CD4-positive, CD25-positive, alpha-beta regulatory T cell (primary cell): ENCODE data around the gene NIPAL3. TPM values are rescaled to one million over a fixed set of nuclear protein-coding genes. Genes with fewer than 3 reads are reported as not detected.

ENCODE experiments used
- ATAC-seq, 2 donors: fragments of 150-1000 bp; cut with Tn5 transposase; one replicate each; pipeline ENCODE4 v1.10.0; 2021; ENCODE audit warnings: low read depth in 2 of 2, moderate number of reproducible peaks in 2 of 2, moderate library complexity in 1 of 2
- DNase-seq, 3 donors: peaks; one replicate each; pipeline versions ENCODE4 v3.0.0 to v3.0.0-alpha.2; 2012 to 2022; ENCODE audit warnings: mixed read lengths in 1 of 3
- H3K27ac ChIP-seq: one replicate; pipeline ENCODE4 v1.7.0; 2013; ENCODE audit warnings: mild to moderate bottlenecking, low read length; ENCODE audit not compliant: insufficient read depth, poor library complexity, severe bottlenecking
- H3K27me3 ChIP-seq: one replicate; pipeline ENCODE4 v1.7.0; 2013; ENCODE audit warnings: low read length; ENCODE audit not compliant: control insufficient read depth, insufficient read depth
- H3K36me3 ChIP-seq: one replicate; pipeline ENCODE4 v1.7.0; 2013; ENCODE audit warnings: mild to moderate bottlenecking, low read length, moderate library complexity; ENCODE audit not compliant: control insufficient read depth, insufficient read depth
- H3K4me1 ChIP-seq: 2 replicates; pipeline ENCODE4 v1.7.0; 2013; ENCODE audit warnings: mild to moderate bottlenecking, low read length; ENCODE audit not compliant: insufficient read depth, control insufficient read depth, poor library complexity, severe bottlenecking
- H3K4me3 ChIP-seq: one replicate; pipeline ENCODE4 v1.7.0; 2013; ENCODE audit warnings: low read depth, mild to moderate bottlenecking, low read length, moderate library complexity
- H3K9me3 ChIP-seq, 2 experiments: 1 replicate in 1 of 2; 2 replicates in 1 of 2; pipeline ENCODE4 v1.7.0; 2013; ENCODE audit warnings: low read length in 2 of 2, mild to moderate bottlenecking in 1 of 2, moderate library complexity in 1 of 2; ENCODE audit not compliant: control insufficient read depth in 2 of 2
- H3K27ac Mint-ChIP-seq, 3 donors: one replicate each; pipeline ENCODE4 v1.8.0; 2020 to 2022; ENCODE audit warnings: mild to moderate bottlenecking in 3 of 3, mixed read lengths in 3 of 3, moderate library complexity in 2 of 3
- H3K27me3 Mint-ChIP-seq: one replicate; pipeline ENCODE4 v1.8.0; 2022; ENCODE audit warnings: mild to moderate bottlenecking, mixed read lengths
- H3K36me3 Mint-ChIP-seq: one replicate; pipeline ENCODE4 v1.8.0; 2020; ENCODE audit warnings: mixed read lengths
- H3K4me1 Mint-ChIP-seq, 4 donors: one replicate each; pipeline ENCODE4 v1.8.0; 2020 to 2022; ENCODE audit warnings: mixed read lengths in 4 of 4, mild to moderate bottlenecking in 1 of 4
- H3K4me3 Mint-ChIP-seq, 4 donors: one replicate each; pipeline ENCODE4 v1.8.0; 2020 to 2022; ENCODE audit warnings: mild to moderate bottlenecking in 4 of 4, mixed read lengths in 4 of 4, moderate library complexity in 3 of 4
- H3K9me3 Mint-ChIP-seq, 7 donors: one replicate each; pipeline ENCODE4 v1.8.0; 2020 to 2022; ENCODE audit warnings: mixed read lengths in 7 of 7, mild to moderate bottlenecking in 3 of 7, moderate library complexity in 2 of 7
- polyA plus RNA-seq, 4 donors: library from polyadenylated mRNA; unstranded; fragments of 300-500 nt; fragmentation: Illumina TruSeq; gene quantifications; one replicate each; pipeline ENCODE4 v1.2.3, GENCODE V29; 2021
- total RNA-seq: library from RNA; stranded (reverse); gene quantifications from one replicate; pipeline ENCODE4 v1.2.3, GENCODE V29; 2022

Gene NIPAL3
- total and polyA plus RNA-seq, 5 donors from 2014 or later = 57.0 to 70.2 (median 63.0) TPM

- DNase-seq (no peak), ATAC-seq (no peak)
- H3K9me3 Mint-ChIP-seq = no peaks in the 10 kb centered on the region
- no peaks in the 10 kb centered on the region for H3K36me3 ChIP-seq
- no peaks in the 10 kb centered on the region for H3K27me3 Mint-ChIP-seq
- no peaks in the 10 kb centered on the region for H3K9me3 ChIP-seq
- no peaks in the 10 kb centered on the region for H3K27me3 ChIP-seq
- H3K27ac ChIP-seq = no peak overlapping the region
- H3K27ac Mint-ChIP-seq = peak overlapping the region in 2 of 3 donors; percentile 3 to 90
- peaks cover 8 to 51% (median 32%) of the 10 kb centered on the region in 4 donors for H3K4me1 Mint-ChIP-seq
- H3K4me1 ChIP-seq = peaks cover 25% of the 10 kb centered on the region
- H3K4me3 Mint-ChIP-seq = peak overlapping the region in 2 of 4 donors; percentile 58 to 86
- H3K36me3 Mint-ChIP-seq = no peaks in the 10 kb centered on the region
- no peak overlapping the region for H3K4me3 ChIP-seq
Measured at GRCh38 chr1:24411963-24412362, 3.6 kb upstream of the NIPAL3 start.

GRCh38 chr1:24412408-24412807 lies 3.2 kb upstream of the NIPAL3 start:
- DNase-seq = no peak
- peak overlapping the region; percentile 53 for H3K4me3 ChIP-seq
- Mint-ChIP-seq H3K27me3 (no peaks in the 10 kb centered on the region), H3K27ac (peak overlapping the region in 2 of 3 donors; percentile 25 to 90), H3K4me3 (peak overlapping the region; percentile 86 to 98 (median 93)), H3K36me3 (no peaks in the 10 kb centered on the region), H3K9me3 (no peaks in the 10 kb centered on the region), H3K4me1 (peaks cover 12 to 55% (median 37%) of the 10 kb centered on the region in 4 donors)
- H3K27ac ChIP-seq = no peak overlapping the region
- H3K27me3 ChIP-seq = no peaks in the 10 kb centered on the region
- ATAC-seq = no peak
- no peaks in the 10 kb centered on the region for H3K36me3 ChIP-seq
- peaks cover 30% of the 10 kb centered on the region for H3K4me1 ChIP-seq
- no peaks in the 10 kb centered on the region for H3K9me3 ChIP-seq

- no peaks in the 10 kb centered on the region for H3K27me3 Mint-ChIP-seq
- Histone ChIP-seq H3K9me3 (no peaks in the 10 kb centered on the region), H3K36me3 (peaks cover 2% of the 10 kb centered on the region), H3K4me3 (peak within 1 kb of the TSS; percentile 53), H3K4me1 (peaks cover 41% of the 10 kb centered on the region), H3K27ac (peak within 1 kb of the TSS; percentile 67), H3K27me3 (no peaks in the 10 kb centered on the region)
- ATAC-seq (peak; percentile 6 to 7), DNase-seq (peak; percentile 64 to 85 (median 79))
- H3K27ac Mint-ChIP-seq = peak within 1 kb of the TSS; percentile 69 to 96 (median 94)
- H3K4me1 Mint-ChIP-seq = peaks cover 12 to 66% (median 43%) of the 10 kb centered on the region in 4 donors
- H3K36me3 Mint-ChIP-seq = no peaks in the 10 kb centered on the region
- peak within 1 kb of the TSS; percentile 94 to 100 (median 97) for H3K4me3 Mint-ChIP-seq
- H3K9me3 Mint-ChIP-seq = no peaks in the 10 kb centered on the region
Measured at GRCh38 chr1:24413350-24414163, 2.0 kb upstream of the NIPAL3 start, which contains the start of gene STPG1. TSS of gene STPG1 (minus strand) at chr1:24413782. CDS start at chr1:24401388, 12,394 bp downstream.

GRCh38 chr1:24414775-24415333 lies 748 bp upstream of the NIPAL3 start:
- peaks cover 41% of the 10 kb centered on the region for H3K4me1 ChIP-seq
- Mint-ChIP-seq H3K4me3 (peak overlapping the region; percentile 94 to 100 (median 97)), H3K27me3 (no peaks in the 10 kb centered on the region), H3K4me1 (peaks cover 12 to 79% (median 52%) of the 10 kb centered on the region in 4 donors), H3K36me3 (peaks cover 11% of the 10 kb centered on the region), H3K9me3 (no peaks in the 10 kb centered on the region), H3K27ac (peak overlapping the region; percentile 39 to 96 (median 94))
- H3K4me3 ChIP-seq = peak overlapping the region; percentile 5
- H3K27ac ChIP-seq = peak overlapping the region; percentile 55
- no peaks in the 10 kb centered on the region for H3K27me3 ChIP-seq
- H3K9me3 ChIP-seq = no peaks in the 10 kb centered on the region
- DNase-seq (no peak), ATAC-seq (no peak)
- peaks cover 13% of the 10 kb centered on the region for H3K36me3 ChIP-seq

- peak; percentile 1 for ATAC-seq
- Histone ChIP-seq H3K36me3 (peaks cover 25% of the 10 kb centered on the region), H3K4me3 (peak overlapping the region; percentile 98), H3K4me1 (peaks cover 49% of the 10 kb centered on the region), H3K27ac (peak overlapping the region; percentile 72), H3K9me3 (no peaks in the 10 kb centered on the region), H3K27me3 (no peaks in the 10 kb centered on the region)
- Mint-ChIP-seq H3K4me3 (peak overlapping the region; percentile 94 to 100 (median 97)), H3K27me3 (no peaks in the 10 kb centered on the region), H3K9me3 (no peaks in the 10 kb centered on the region), H3K36me3 (peaks cover 12% of the 10 kb centered on the region), H3K4me1 (peaks cover 12 to 90% (median 52%) of the 10 kb centered on the region in 4 donors), H3K27ac (peak overlapping the region; percentile 76 to 95 (median 94))
- peak in 1 of 3 donors; percentile 23 for DNase-seq
Measured at GRCh38 chr1:24415910-24416665, 486 bp downstream of the NIPAL3 start.

- ATAC-seq (peak; percentile 15 to 21), DNase-seq (peak; percentile 15 to 94 (median 60))
- Mint-ChIP-seq H3K9me3 (no peaks in the 10 kb centered on the region), H3K36me3 (peaks cover 20% of the 10 kb centered on the region), H3K27me3 (no peaks in the 10 kb centered on the region), H3K4me1 (peaks cover 12 to 89% (median 55%) of the 10 kb centered on the region in 4 donors), H3K4me3 (peak overlapping the region; percentile 94 to 100 (median 97)), H3K27ac (peak overlapping the region in 2 of 3 donors; percentile 94 to 95)
- Histone ChIP-seq H3K4me1 (peaks cover 49% of the 10 kb centered on the region), H3K36me3 (peaks cover 33% of the 10 kb centered on the region), H3K27me3 (no peaks in the 10 kb centered on the region), H3K4me3 (peak overlapping the region; percentile 98), H3K9me3 (no peaks in the 10 kb centered on the region), H3K27ac (peak overlapping the region; percentile 72)
Measured at GRCh38 chr1:24416666-24417391, 1.2 kb downstream of the NIPAL3 start.

GRCh38 chr1:24417681-24418080 lies 2.1 kb downstream of the NIPAL3 start:
- H3K27ac Mint-ChIP-seq = peak overlapping the region in 2 of 3 donors; percentile 83 to 90
- peak overlapping the region; percentile 94 to 100 (median 97) for H3K4me3 Mint-ChIP-seq
- H3K9me3 Mint-ChIP-seq = no peaks in the 10 kb centered on the region
- no peak for DNase-seq
- peak overlapping the region; percentile 18 for H3K27ac ChIP-seq
- no peaks in the 10 kb centered on the region for H3K27me3 Mint-ChIP-seq
- peak overlapping the region; percentile 98 for H3K4me3 ChIP-seq
- no peak for ATAC-seq
- no peaks in the 10 kb centered on the region for H3K9me3 ChIP-seq
- peaks cover 41% of the 10 kb centered on the region for H3K36me3 ChIP-seq
- H3K36me3 Mint-ChIP-seq = peaks cover 26% of the 10 kb centered on the region
- no peaks in the 10 kb centered on the region for H3K27me3 ChIP-seq
- peaks cover 12 to 91% (median 57%) of the 10 kb centered on the region in 4 donors for H3K4me1 Mint-ChIP-seq
- peaks cover 49% of the 10 kb centered on the region for H3K4me1 ChIP-seq
